ENCODE measurements around the gene IFI35.

Gene IFI35

GRCh38 chr17:43014649-43015542 lies 8.3 kb downstream of the IFI35 start:
- DNase-seq (ENCODE audit: low read depth), result peak; percentile 26
- no peak for TF ChIP-seq CTCF (conservative IDR thresholded peaks at IDR 0.05; ENCODE audit: low read depth, low read length)
- H3K4me3 ChIP-seq (ENCODE audit: low read depth, low read length), result no peak overlapping the region

- no peak overlapping the region for H3K4me3 ChIP-seq (ENCODE audit: low read depth, low read length)
- TF ChIP-seq CTCF (conservative IDR thresholded peaks at IDR 0.05; ENCODE audit: low read depth, low read length), result no peak
- peak; percentile 34 for DNase-seq (ENCODE audit: low read depth)
Measured at GRCh38 chr17:43015579-43015978, 9.0 kb downstream of the IFI35 start.

GRCh38 chr17:43016216-43016615 lies 9.6 kb downstream of the IFI35 start:
- no peak for TF ChIP-seq CTCF (conservative IDR thresholded peaks at IDR 0.05; ENCODE audit: low read depth, low read length)
- no peak overlapping the region for H3K4me3 ChIP-seq (ENCODE audit: low read depth, low read length)
- DNase-seq (ENCODE audit: low read depth), result no peak

GRCh38 chr17:43018008-43018853 lies 11.6 kb downstream of the IFI35 start:
- TF ChIP-seq CTCF (conservative IDR thresholded peaks at IDR 0.05; ENCODE audit: low read depth, low read length), result no peak
- H3K4me3 ChIP-seq (ENCODE audit: low read depth, low read length), result no peak overlapping the region
- DNase-seq (ENCODE audit: low read depth), result peak; percentile 50

- DNase-seq (ENCODE audit: low read depth), result peak; percentile 66
- H3K4me3 ChIP-seq (ENCODE audit: low read depth, low read length), result no peak overlapping the region
- no peak for TF ChIP-seq CTCF (conservative IDR thresholded peaks at IDR 0.05; ENCODE audit: low read depth, low read length)
Measured at GRCh38 chr17:43018932-43019331, 12.3 kb downstream of the IFI35 start.

- peak overlapping the region; percentile 33 for H3K4me3 ChIP-seq (ENCODE audit: low read depth, low read length)
- TF ChIP-seq CTCF (conservative IDR thresholded peaks at IDR 0.05; ENCODE audit: low read depth, low read length), result no peak
- peak; percentile 44 for DNase-seq (ENCODE audit: low read depth)
Measured at GRCh38 chr17:43019418-43019817, 12.8 kb downstream of the IFI35 start.
